Measurements from ENCODE around the gene APOA5. TPM values are rescaled to one million over a fixed set of nuclear protein-coding genes. Genes with fewer than 3 reads are reported as not detected.

APOA5 gene
- total and polyA plus RNA-seq, 9 of the 15 experiments (the other 6 are each of a cell fraction or from before 2014, with no cell fraction given), result not detected

DNA sequence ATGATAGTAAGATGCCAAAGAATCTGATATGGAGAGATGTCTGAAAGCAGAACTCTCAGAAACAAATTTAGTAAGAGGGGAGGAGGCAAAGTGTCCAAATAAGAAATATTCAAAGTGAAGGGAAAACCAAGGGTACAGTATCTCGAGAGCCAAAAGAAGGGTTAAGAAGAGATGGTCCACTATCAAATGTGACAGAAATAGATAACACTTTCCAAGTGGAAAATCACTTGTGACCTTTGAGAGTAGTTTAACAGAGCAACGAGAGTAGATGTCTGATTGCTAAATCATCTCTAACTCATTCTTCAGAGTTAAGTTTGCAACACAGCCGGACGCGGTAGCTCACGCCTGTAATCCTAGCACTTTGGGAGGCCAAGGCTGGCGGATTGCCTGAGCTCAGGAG, 14.6 kb downstream of the APOA5 start (continued):
- TF ChIP-seq, protein P1, sequence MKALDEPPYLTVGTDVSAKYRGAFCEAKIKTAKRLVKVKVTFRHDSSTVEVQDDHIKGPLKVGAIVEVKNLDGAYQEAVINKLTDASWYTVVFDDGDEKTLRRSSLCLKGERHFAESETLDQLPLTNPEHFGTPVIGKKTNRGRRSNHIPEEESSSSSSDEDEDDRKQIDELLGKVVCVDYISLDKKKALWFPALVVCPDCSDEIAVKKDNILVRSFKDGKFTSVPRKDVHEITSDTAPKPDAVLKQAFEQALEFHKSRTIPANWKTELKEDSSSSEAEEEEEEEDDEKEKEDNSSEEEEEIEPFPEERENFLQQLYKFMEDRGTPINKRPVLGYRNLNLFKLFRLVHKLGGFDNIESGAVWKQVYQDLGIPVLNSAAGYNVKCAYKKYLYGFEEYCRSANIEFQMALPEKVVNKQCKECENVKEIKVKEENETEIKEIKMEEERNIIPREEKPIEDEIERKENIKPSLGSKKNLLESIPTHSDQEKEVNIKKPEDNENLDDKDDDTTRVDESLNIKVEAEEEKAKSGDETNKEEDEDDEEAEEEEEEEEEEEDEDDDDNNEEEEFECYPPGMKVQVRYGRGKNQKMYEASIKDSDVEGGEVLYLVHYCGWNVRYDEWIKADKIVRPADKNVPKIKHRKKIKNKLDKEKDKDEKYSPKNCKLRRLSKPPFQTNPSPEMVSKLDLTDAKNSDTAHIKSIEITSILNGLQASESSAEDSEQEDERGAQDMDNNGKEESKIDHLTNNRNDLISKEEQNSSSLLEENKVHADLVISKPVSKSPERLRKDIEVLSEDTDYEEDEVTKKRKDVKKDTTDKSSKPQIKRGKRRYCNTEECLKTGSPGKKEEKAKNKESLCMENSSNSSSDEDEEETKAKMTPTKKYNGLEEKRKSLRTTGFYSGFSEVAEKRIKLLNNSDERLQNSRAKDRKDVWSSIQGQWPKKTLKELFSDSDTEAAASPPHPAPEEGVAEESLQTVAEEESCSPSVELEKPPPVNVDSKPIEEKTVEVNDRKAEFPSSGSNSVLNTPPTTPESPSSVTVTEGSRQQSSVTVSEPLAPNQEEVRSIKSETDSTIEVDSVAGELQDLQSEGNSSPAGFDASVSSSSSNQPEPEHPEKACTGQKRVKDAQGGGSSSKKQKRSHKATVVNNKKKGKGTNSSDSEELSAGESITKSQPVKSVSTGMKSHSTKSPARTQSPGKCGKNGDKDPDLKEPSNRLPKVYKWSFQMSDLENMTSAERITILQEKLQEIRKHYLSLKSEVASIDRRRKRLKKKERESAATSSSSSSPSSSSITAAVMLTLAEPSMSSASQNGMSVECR (CRISPR knock-in tag; IDR thresholded peaks at IDR 0.05), result no peak
- TF ChIP-seq, protein P2, sequence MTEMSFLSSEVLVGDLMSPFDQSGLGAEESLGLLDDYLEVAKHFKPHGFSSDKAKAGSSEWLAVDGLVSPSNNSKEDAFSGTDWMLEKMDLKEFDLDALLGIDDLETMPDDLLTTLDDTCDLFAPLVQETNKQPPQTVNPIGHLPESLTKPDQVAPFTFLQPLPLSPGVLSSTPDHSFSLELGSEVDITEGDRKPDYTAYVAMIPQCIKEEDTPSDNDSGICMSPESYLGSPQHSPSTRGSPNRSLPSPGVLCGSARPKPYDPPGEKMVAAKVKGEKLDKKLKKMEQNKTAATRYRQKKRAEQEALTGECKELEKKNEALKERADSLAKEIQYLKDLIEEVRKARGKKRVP (CRISPR knock-in tag; IDR thresholded peaks at IDR 0.05), result no peak
- TF ChIP-seq, protein P3, sequence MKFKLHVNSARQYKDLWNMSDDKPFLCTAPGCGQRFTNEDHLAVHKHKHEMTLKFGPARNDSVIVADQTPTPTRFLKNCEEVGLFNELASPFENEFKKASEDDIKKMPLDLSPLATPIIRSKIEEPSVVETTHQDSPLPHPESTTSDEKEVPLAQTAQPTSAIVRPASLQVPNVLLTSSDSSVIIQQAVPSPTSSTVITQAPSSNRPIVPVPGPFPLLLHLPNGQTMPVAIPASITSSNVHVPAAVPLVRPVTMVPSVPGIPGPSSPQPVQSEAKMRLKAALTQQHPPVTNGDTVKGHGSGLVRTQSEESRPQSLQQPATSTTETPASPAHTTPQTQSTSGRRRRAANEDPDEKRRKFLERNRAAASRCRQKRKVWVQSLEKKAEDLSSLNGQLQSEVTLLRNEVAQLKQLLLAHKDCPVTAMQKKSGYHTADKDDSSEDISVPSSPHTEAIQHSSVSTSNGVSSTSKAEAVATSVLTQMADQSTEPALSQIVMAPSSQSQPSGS (CRISPR knock-in tag; IDR thresholded peaks at IDR 0.05), result no peak
- TF ChIP-seq ZFX (CRISPR knock-in tag; IDR thresholded peaks at IDR 0.05), result 0 out of 2 replicates have a peak, but pooled peaks have one; percentile 22
- TF ChIP-seq DNMT1 (IDR thresholded peaks at IDR 0.05), result no peak
- TF ChIP-seq, protein P4, sequence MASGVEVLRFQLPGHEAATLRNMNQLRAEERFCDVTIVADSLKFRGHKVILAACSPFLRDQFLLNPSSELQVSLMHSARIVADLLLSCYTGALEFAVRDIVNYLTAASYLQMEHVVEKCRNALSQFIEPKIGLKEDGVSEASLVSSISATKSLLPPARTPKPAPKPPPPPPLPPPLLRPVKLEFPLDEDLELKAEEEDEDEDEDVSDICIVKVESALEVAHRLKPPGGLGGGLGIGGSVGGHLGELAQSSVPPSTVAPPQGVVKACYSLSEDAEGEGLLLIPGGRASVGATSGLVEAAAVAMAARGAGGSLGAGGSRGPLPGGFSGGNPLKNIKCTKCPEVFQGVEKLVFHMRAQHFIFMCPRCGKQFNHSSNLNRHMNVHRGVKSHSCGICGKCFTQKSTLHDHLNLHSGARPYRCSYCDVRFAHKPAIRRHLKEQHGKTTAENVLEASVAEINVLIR (CRISPR knock-in tag; IDR thresholded peaks at IDR 0.05), result no peak
- TF ChIP-seq RB1 (IDR thresholded peaks at IDR 0.05; ENCODE audit: low read depth), result no peak
- TF ChIP-seq, protein P5, sequence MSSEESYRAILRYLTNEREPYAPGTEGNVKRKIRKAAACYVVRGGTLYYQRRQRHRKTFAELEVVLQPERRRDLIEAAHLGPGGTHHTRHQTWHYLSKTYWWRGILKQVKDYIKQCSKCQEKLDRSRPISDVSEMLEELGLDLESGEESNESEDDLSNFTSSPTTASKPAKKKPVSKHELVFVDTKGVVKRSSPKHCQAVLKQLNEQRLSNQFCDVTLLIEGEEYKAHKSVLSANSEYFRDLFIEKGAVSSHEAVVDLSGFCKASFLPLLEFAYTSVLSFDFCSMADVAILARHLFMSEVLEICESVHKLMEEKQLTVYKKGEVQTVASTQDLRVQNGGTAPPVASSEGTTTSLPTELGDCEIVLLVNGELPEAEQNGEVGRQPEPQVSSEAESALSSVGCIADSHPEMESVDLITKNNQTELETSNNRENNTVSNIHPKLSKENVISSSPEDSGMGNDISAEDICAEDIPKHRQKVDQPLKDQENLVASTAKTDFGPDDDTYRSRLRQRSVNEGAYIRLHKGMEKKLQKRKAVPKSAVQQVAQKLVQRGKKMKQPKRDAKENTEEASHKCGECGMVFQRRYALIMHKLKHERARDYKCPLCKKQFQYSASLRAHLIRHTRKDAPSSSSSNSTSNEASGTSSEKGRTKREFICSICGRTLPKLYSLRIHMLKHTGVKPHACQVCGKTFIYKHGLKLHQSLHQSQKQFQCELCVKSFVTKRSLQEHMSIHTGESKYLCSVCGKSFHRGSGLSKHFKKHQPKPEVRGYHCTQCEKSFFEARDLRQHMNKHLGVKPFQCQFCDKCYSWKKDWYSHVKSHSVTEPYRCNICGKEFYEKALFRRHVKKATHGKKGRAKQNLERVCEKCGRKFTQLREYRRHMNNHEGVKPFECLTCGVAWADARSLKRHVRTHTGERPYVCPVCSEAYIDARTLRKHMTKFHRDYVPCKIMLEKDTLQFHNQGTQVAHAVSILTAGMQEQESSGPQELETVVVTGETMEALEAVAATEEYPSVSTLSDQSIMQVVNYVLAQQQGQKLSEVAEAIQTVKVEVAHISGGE (CRISPR knock-in tag; IDR thresholded peaks at IDR 0.05), result peak in 1 of 3 experiments; percentile 67; a peak in 2 of 6 replicates
- peak; percentile 8; the same call in 1 of the 2 replicates for TF ChIP-seq SOX6 (IDR thresholded peaks at IDR 0.05)
- TF ChIP-seq, protein P6, sequence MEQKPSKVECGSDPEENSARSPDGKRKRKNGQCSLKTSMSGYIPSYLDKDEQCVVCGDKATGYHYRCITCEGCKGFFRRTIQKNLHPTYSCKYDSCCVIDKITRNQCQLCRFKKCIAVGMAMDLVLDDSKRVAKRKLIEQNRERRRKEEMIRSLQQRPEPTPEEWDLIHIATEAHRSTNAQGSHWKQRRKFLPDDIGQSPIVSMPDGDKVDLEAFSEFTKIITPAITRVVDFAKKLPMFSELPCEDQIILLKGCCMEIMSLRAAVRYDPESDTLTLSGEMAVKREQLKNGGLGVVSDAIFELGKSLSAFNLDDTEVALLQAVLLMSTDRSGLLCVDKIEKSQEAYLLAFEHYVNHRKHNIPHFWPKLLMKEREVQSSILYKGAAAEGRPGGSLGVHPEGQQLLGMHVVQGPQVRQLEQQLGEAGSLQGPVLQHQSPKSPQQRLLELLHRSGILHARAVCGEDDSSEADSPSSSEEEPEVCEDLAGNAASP (IDR thresholded peaks at IDR 0.05), result no peak
- TF ChIP-seq BCL6 (CRISPR knock-in tag; IDR thresholded peaks at IDR 0.05), result no peak
- 0 out of 2 replicates have a peak, but pooled peaks have one; percentile 19 for TF ChIP-seq CEBPG (CRISPR knock-in tag; IDR thresholded peaks at IDR 0.05)
- TF ChIP-seq CEBPG (tag; conservative IDR thresholded peaks at IDR 0.05 in 1 of 2, IDR thresholded peaks at IDR 0.05 in 1 of 2), result no peak
- TF ChIP-seq U2AF2 (optimal IDR thresholded peaks at IDR 0.05; ENCODE audit: low read depth, low read length), result no peak
- peak; percentile 48; the same call in 1 of the 2 replicates for TF ChIP-seq SMARCE1 (IDR thresholded peaks at IDR 0.05)

All from K562 (cell line).